CD4-positive, alpha-beta T cell treated with Interleukin-6 for 4 hours (primary cell): Measurements from ENCODE around the gene RAI2.

Source experiments
- DNase-seq: peaks from one replicate; pipeline ENCODE4 v3.0.0-alpha.2; 2020; ENCODE audit warnings: mixed read lengths

Gene RAI2

GRCh38 chrX:17860811-17861488, at the start of gene RAI2:
Gene RAI2 (minus strand): TSS chrX:17861298. CDS start chrX:17802010, 59,288 bp downstream.
- DNase-seq, result peak; percentile 61

GRCh38 chrX:17888421-17888820, 27.3 kb upstream of the RAI2 start:
- no peak for DNase-seq

- DNase-seq, result no peak
Observed at GRCh38 chrX:17882680-17883079, 21.6 kb upstream of the RAI2 start.

GRCh38 chrX:17878028-17878670, 17.1 kb upstream of the RAI2 start:
- no peak for DNase-seq

DNA sequence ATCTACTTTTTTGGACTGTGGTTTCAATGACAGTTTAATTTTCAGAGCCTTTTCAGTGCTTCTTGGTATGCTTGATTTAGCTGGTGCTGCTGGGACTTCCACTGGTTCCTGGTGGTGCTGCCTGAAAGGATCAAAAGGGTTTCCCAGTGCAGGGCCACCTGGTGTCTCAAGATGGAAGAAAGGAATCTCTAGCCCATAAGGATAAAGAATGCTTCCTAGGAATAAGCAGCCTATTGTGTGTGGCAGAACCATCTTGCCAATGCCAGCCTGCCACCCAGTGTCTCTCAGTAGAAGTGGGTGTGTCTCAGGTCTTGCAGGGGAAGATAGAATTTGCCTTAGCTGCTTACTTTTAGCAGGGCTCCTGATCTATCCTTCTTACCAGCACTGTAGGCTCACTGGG, 15.0 kb upstream of the RAI2 start:
- DNase-seq, result no peak

DNA sequence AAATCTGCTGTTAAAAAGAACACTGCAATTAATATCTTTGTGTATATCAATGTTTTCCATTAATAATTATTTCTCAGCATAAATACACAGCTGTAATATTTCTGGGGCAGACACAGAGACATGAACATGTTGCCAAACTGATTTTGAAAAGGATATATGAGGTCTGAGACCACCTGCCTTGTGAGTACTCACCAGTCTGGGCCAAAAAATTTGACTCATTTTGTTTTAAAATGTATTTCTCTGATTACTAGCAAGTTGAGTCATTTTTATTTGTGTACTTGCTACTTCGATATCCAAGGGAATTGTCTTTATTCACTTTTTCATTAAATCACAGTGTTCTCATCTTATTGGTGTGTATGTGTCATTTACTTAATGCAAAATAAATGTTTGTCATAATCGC, 8.5 kb upstream of the RAI2 start:
- no peak for DNase-seq

- no peak for DNase-seq
Observed at GRCh38 chrX:17861489-17862011, 452 bp upstream of the RAI2 start.

DNA sequence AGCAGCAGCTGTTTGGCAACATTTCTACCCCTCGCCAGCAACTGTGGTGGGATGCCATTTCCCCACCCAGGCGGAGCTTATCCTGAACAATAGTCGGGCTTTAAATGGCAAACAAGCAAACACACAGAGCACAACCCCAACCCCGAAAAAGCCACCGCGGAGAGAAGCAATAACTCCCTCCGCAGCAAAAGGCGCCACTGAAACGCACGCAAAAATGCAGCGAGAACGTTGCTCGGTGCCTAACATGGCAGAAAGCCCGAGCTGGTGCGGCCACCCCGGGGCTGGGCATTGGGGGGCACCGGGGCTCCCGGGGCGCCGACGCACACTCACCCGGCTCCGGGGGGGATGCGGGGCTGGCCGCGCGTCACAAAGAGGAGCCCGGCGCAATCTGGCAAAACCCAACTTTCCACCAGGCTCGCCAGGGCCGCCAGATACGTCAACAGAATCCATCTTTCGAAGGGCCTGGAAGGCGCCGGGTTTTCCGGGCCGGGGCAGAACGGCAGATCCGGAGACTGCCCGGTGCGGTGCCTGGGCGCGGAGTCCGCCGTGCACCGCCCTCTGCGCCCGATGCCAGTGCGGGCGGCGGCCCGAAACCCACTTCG, 818 bp downstream of the RAI2 start:
- DNase-seq, result peak; percentile 9

DNA sequence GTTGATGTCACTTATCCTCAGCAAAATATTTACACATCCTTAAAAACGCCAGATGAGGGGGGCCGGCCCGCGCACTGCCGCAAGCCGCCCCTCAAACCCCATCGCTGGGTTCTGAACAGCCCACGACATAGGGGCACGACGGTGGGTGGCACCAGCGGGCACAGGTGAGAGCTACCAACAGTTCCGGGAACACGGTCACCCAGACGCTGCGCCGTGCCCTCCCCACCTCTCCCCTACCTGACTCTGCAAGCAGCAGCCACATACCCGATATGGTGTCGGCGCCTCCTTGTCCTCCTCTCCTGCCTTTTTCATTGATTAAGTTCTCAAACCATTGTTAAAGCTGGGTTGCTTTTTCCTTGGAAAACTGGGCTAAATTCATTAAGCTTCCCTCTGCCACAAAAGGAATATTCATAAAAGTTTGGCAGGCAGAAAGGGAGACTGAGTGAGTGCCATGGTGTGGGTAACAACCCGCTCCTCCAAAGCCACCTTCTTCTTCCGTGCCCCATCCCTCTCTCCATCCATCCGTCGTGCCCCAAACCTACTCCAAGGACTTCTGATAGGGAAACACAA, 1.4 kb downstream of the RAI2 start:
- DNase-seq, result peak; percentile 46

DNA sequence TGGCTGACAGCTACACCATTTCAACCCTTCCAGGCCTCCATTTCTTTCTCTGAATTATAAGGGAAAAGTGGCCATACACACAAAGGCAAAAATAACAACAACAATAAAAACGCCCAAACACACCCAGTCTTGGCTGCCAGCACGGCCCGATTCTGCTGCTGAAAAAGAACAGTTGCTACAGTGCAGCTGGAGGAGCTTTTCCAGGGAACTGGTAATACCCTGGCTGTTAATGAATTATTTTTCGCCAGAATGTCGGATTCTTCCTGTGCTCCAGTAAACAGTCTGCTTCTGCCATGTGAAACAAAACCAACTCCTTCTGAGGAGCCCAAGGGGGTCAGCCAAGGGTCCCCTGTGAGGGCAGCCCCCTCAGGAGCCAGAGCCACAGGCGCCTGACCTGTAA, 6.6 kb downstream of the RAI2 start:
- DNase-seq, result no peak

GRCh38 chrX:17854069-17854468, 7.0 kb downstream of the RAI2 start:
- DNase-seq, result no peak

DNA sequence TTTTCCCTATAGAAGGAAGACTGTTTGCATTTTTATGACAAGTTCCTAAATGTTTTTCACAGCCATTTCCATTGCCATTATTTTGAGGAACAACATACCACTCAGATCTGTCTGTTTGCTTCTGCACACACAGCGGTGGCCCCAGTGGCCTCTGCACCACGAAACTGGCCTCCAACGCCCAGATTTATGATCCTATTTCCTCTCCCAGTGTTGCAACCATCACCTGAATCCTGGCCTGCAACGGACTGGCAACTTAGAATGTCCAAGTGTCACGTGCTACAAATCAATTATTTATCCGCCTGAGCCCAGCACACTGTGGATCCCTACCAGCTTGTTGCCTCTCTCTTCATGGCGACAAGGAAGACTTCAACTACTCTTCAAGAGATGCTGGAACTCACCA, 9.2 kb downstream of the RAI2 start:
- no peak for DNase-seq

DNA sequence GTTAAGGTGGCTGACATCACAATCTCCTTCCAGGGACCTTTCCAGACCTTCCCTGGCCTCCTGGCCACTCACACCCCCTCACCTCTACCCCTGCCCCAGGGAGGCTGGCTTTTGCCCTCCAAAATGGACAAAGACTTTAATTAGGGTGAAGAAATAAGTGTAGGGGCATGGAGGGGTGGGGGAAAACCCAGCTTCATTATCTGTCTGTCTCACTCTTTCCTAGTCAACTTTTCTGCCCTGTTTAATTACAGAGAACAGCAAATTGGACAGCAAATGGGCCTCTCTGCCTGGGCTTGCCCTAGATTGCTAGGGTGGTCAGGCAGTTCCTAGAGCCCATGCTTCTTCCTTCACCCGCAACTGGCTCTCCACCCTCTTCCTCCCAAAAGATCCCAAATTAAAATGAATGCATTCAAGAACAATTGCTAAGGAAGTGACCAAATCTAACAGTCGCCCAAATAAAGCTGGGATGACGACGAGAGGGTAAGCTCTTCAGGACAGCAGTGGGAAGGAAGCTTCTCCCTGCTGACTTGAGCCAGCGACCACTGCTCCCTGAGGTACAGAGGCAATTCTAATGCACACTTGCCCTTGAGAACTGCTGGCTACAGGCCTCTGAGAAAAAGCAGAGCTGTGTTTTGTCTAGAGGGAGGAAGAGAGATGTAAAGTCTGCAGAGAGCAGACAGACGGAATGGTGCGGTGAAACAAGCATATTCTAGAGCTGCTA, 12.4 kb downstream of the RAI2 start:
- DNase-seq, result no peak

- DNase-seq, result no peak
Observed at GRCh38 chrX:17846045-17846444, 15.1 kb downstream of the RAI2 start.

DNA sequence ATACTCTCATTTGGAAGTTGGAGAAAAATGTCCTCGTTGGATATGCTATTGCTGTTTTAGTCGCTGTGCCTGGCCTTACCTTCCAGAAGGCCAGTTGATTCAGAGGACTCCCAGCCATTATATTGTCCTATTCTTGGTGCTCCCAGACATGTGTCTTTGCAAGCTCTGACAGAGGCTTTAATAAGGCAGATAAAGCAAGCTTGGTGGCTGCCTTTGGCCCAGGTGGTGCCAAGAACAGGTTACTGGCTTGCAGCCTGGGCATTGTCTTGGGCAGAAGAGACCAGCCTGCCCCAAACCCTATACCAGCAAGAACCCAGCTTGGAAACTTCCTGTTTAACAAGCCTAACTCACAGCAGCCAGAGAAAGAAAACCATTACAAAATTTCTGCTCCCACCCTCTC, 16.9 kb downstream of the RAI2 start:
- no peak for DNase-seq

DNA sequence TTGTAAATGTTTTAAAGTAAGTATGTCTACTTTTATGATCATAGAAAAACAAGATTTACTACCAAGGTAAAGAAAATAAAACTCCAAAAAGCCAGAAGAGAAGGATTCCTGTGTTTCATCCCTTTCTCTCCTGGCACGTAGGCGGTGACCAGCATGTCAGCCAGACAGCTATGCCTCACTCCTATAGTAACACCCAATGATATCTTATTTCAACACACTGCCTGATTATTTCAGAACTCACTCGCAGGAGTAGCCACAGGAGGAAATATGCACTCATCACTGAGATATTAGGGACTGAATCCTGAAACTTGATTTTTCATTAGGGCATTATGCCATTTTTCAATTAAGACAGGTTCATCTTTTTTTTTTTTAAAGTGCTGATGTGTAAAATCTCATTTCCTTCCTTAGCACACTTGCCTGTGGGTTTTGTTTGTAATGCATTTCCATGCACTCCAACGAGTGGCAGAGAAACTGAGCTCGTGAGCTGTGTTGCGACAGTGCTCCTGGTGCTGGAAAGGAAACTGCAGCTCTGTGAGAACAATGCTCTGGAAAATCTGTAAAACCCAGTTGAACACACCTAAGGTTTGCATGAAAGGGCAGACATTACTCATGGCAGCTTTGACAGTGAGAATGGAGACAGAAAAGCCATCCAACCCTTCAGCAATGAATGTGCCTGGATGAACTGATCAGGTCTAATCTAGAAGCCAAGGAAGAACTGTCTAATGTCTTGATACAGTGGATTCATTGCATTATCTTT, 18.2 kb downstream of the RAI2 start:
- no peak for DNase-seq

DNA sequence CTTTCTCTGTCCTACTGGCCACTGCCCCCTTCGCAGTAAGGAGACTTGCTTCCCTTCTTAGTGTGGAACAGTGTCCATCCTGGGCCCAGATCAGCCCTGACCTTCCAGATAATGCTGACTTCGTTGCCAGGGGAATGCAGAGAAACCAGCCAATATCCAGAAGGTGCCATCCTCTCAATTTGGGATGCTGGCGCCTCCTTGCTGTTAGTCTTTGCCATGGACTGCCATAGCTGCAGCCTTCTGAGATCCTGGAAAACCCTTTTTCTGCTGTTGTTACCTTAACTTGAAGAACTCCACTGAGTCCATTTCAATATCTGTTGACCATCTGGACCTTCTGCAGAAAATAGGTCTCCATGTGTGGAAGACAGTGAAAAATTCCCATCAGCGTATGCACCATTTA, 21.8 kb downstream of the RAI2 start:
- DNase-seq, result peak; percentile 8

GRCh38 chrX:17836830-17837229, 24.3 kb downstream of the RAI2 start:
- DNase-seq, result no peak

- DNase-seq, result no peak
Observed at GRCh38 chrX:17833954-17834353, 27.1 kb downstream of the RAI2 start.

DNA sequence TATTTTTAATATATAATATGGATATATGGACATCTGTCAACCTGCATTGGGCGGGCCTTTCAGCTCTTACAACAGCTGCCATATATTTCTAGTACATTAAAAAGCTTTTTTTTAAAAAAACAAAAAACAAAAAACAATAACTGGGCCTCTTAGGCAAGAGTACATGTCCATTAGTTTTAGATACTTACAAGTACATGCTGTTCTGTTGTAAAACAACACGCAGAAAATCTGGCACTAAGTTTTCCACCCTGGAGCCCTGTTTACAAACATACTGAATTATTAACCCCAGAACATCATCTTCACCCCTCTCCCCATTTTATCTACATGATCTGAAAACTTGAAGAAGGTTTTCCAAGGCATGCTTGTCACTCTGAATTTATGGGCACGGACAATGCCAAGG, 29.8 kb downstream of the RAI2 start:
- no peak for DNase-seq

- no peak for DNase-seq
Observed at GRCh38 chrX:17830211-17830610, 30.9 kb downstream of the RAI2 start.

DNA sequence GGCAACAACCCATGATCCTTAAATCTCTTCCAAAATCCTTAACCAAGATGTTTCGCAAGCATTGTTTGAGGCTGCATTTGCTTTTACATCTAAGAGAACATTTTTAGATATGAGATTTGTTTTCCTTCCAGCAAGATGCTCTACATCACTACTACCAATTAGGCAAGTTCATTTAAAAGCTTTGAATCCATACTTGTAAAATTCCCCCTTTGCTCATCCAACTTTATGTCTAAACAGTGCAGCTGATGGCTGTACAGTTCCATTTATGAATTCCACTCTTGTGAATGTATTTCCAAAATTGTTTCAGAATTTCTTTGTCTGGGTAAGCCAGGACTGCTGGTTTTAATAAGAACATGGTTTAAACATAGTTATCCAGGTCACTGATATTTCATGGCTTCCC, 31.5 kb downstream of the RAI2 start:
- DNase-seq, result no peak
